ENCODE results near the gene GAS2L3. TPM values are rescaled to one million over a fixed set of nuclear protein-coding genes. Genes with fewer than 3 reads are reported as not detected.

Gene GAS2L3
- total and polyA plus RNA-seq, 2 of the 13 experiments (the other 11 are each of a cell fraction or from before 2014, with no cell fraction given) = 7.0 to 20.8 TPM

- no peak for TF ChIP-seq ZNF318 (CRISPR knock-in tag; IDR thresholded peaks at IDR 0.05)
- peak; percentile 17; the same call in 1 of the 2 replicates for TF ChIP-seq ZNF652 (CRISPR knock-in tag; IDR thresholded peaks at IDR 0.05; ENCODE audit: borderline replicate concordance, low read depth)
- TF ChIP-seq ETV5 (CRISPR knock-in tag; IDR thresholded peaks at IDR 0.05; ENCODE audit: borderline replicate concordance) = peak; percentile 59; the same call in 1 of the 2 replicates
- TF ChIP-seq, protein P1, sequence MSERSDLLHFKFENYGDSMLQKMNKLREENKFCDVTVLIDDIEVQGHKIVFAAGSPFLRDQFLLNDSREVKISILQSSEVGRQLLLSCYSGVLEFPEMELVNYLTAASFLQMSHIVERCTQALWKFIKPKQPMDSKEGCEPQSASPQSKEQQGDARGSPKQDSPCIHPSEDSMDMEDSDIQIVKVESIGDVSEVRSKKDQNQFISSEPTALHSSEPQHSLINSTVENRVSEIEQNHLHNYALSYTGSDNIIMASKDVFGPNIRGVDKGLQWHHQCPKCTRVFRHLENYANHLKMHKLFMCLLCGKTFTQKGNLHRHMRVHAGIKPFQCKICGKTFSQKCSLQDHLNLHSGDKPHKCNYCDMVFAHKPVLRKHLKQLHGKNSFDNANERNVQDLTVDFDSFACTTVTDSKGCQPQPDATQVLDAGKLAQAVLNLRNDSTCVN (CRISPR knock-in tag; IDR thresholded peaks at IDR 0.05; ENCODE audit: borderline replicate concordance) = no peak
- peak; percentile 30; the same call in 1 of the 2 replicates for TF ChIP-seq MED1 (CRISPR knock-in tag; IDR thresholded peaks at IDR 0.05)
- TF ChIP-seq RARA (CRISPR knock-in tag; IDR thresholded peaks at IDR 0.05) = peak; percentile 26; the same call in 1 of the 2 replicates
- TF ChIP-seq MIXL1 (CRISPR knock-in tag; IDR thresholded peaks at IDR 0.05) = peak; percentile 35; the same call in 1 of the 2 replicates
- no peak for TF ChIP-seq ZNF782 (CRISPR knock-in tag; IDR thresholded peaks at IDR 0.05; ENCODE audit: borderline replicate concordance)
- TF ChIP-seq NFE2 (CRISPR knock-in tag; IDR thresholded peaks at IDR 0.05) = no peak
- TF ChIP-seq HNF1A (IDR thresholded peaks at IDR 0.05; ENCODE audit: low read depth) = peak; percentile 80
- TF ChIP-seq HNF1A (CRISPR knock-in tag; IDR thresholded peaks at IDR 0.05; ENCODE audit: borderline replicate concordance) = peak; percentile 22; the same call in 1 of the 2 replicates
- TF ChIP-seq ARID5B (CRISPR knock-in tag; IDR thresholded peaks at IDR 0.05) = 0 out of 2 replicates have a peak, but pooled peaks have one; percentile 17
These were observed 59.0 kb downstream of the GAS2L3 start (continued) for GRCh38 chr12:100632445-100632892.
